IMR-90 (cell line): ENCODE measurements around the gene THOP1. TPM values are rescaled to one million over a fixed set of nuclear protein-coding genes. Genes with fewer than 3 reads are reported as not detected.

Experiments
- ATAC-seq: fragments of 200-7000 bp; cut with Tn5 transposase; 2 replicates; pipeline ENCODE4 v1.9.1; 2020; ENCODE audit warnings: low read depth, mild to moderate bottlenecking, moderate library complexity
- BruUV-seq: library from RNA; stranded (reverse); fragments of 400-500 nt; replicated peaks from 2 replicates; lab custom pipeline; 2021; lab: Mats Ljungman, UMichigan
- CTCF ChIA-PET: fragments of 300-600 bp; formaldehyde crosslinking; extraction: SDS; loops from one replicate; lab custom pipeline; 2021; ENCODE audit warnings: antibody characterized with exemption; lab: Yijun Ruan, JAX
- POLR2A ChIA-PET: fragments of 300-600 bp; sonication (Branson Sonifier 250); formaldehyde crosslinking; loops from one replicate; lab custom pipeline; 2022; ENCODE audit warnings: antibody characterized with exemption; ENCODE audit not compliant: unreplicated experiment; lab: Charles Lee
- DNase-seq: peaks from one replicate; pipeline ENCODE4 v3.0.0; 2013
- H2AFZ ChIP-seq: replicated peaks from 2 replicates; pipeline ENCODE3; 2013; ENCODE audit warnings: low read length, mild to moderate bottlenecking; ENCODE audit not compliant: poor library complexity
- H2AK5ac ChIP-seq: 2 replicates; pipeline ENCODE4 v1.6.1; 2013; ENCODE audit warnings: low read depth, low read length, inconsistent platforms
- H2AK9ac ChIP-seq: replicated peaks from 2 replicates; pipeline ENCODE3; 2013; ENCODE audit warnings: mild to moderate bottlenecking, low read depth, low read length, moderate library complexity; ENCODE audit not compliant: poor library complexity
- H2BK120ac ChIP-seq: 2 replicates; pipeline ENCODE4 v1.6.1; 2013; ENCODE audit warnings: low read depth, low read length, inconsistent platforms
- H2BK15ac ChIP-seq: 3 replicates; pipeline ENCODE4 v1.6.1; 2013; ENCODE audit warnings: low read depth, low read length, inconsistent platforms
- H2BK20ac ChIP-seq: 2 replicates; pipeline ENCODE4 v1.6.1; 2013; ENCODE audit warnings: low read depth, mild to moderate bottlenecking, inconsistent platforms, low read length, moderate library complexity
- H2BK5ac ChIP-seq: 2 replicates; pipeline ENCODE4 v1.6.1; 2013; ENCODE audit warnings: mild to moderate bottlenecking, low read depth, low read length, inconsistent platforms; ENCODE audit not compliant: poor library complexity, severe bottlenecking
- H3K14ac ChIP-seq: replicated peaks from 2 replicates; pipeline ENCODE4 v1.6.1; 2013; ENCODE audit warnings: low read depth, low read length, inconsistent platforms
- H3K18ac ChIP-seq: 2 replicates; pipeline ENCODE4 v1.6.1; 2013; ENCODE audit warnings: low read depth, low read length, control low read depth
- H3K23ac ChIP-seq: 2 replicates; pipeline ENCODE4 v1.6.1; 2013; ENCODE audit warnings: low read depth, low read length, inconsistent platforms
- H3K27ac ChIP-seq: 2 replicates; pipeline ENCODE4 v1.5.1; 2013; ENCODE audit warnings: mild to moderate bottlenecking, control low read depth, low read length; ENCODE audit not compliant: insufficient read depth
- H3K27me3 ChIP-seq: 2 replicates; pipeline ENCODE4 v1.6.1; 2013; ENCODE audit warnings: low read length; ENCODE audit not compliant: control insufficient read depth, insufficient read depth
- H3K36me3 ChIP-seq: 2 replicates; pipeline ENCODE4 v1.6.1; 2013; ENCODE audit warnings: low read length, mixed read lengths; ENCODE audit not compliant: control insufficient read depth, insufficient read depth
- H3K4ac ChIP-seq: 2 replicates; pipeline ENCODE4 v1.6.1; 2013; ENCODE audit warnings: low read depth, low read length, inconsistent platforms
- H3K4me1 ChIP-seq: 2 replicates; pipeline ENCODE4 v1.6.1; 2013; ENCODE audit warnings: low read length, mixed read lengths; ENCODE audit not compliant: control insufficient read depth, insufficient read depth
- H3K4me2 ChIP-seq: 2 replicates; pipeline ENCODE4 v1.6.1; 2013; ENCODE audit warnings: low read depth, mild to moderate bottlenecking, control low read depth, low read length, moderate library complexity
- H3K4me3 ChIP-seq: 2 replicates; pipeline ENCODE4 v1.5.1; 2013; ENCODE audit warnings: low read depth, mild to moderate bottlenecking, control low read depth, low read length, moderate library complexity; ENCODE audit not compliant: insufficient read depth
- H3K56ac ChIP-seq: 2 replicates; pipeline ENCODE4 v1.6.1; 2013; ENCODE audit warnings: low read length, inconsistent platforms; ENCODE audit not compliant: insufficient read depth; ENCODE audit errors: extremely low read depth
- H3K79me1 ChIP-seq, 2 experiments: 2 replicates each; pipeline ENCODE4 v1.6.1; 2013; ENCODE audit warnings: low read length in 2 of 2, inconsistent platforms in 1 of 2, low read depth in 1 of 2
- H3K9ac ChIP-seq: 2 replicates; pipeline ENCODE4 v1.6.1; 2013; ENCODE audit warnings: low read depth, low read length, control low read depth
- H3K9me1 ChIP-seq: 2 replicates; pipeline ENCODE4 v1.6.1; 2013; ENCODE audit warnings: low read length, inconsistent platforms; ENCODE audit not compliant: insufficient read depth
- H3K9me3 ChIP-seq: 2 replicates; pipeline ENCODE4 v1.6.1; 2013; ENCODE audit warnings: low read length; ENCODE audit not compliant: control insufficient read depth, insufficient read depth
- H4K20me1 ChIP-seq: 2 replicates; pipeline ENCODE4 v1.6.1; 2013; ENCODE audit warnings: low read length, inconsistent platforms; ENCODE audit not compliant: insufficient read depth
- H4K5ac ChIP-seq: 2 replicates; pipeline ENCODE4 v1.6.1; 2013; ENCODE audit warnings: mild to moderate bottlenecking, low read depth, low read length, control low read depth
- H4K8ac ChIP-seq, 2 experiments: 2 replicates each; pipeline ENCODE4 v1.6.1; 2013; ENCODE audit warnings: low read depth in 2 of 2, low read length in 2 of 2, control low read depth in 1 of 2, inconsistent platforms in 1 of 2
- H4K91ac ChIP-seq: 2 replicates; pipeline ENCODE4 v1.6.1; 2013; ENCODE audit warnings: low read depth, low read length, inconsistent platforms; ENCODE audit not compliant: insufficient read depth
- POLR2A ChIP-seq: IDR thresholded peaks from 2 replicates; pipeline ENCODE4 v1.6.1; 2012; ENCODE audit warnings: mild to moderate bottlenecking, low read depth, low read length
- USF2 ChIP-seq: fragments of 150-350 bp; IDR thresholded peaks from 2 replicates; pipeline ENCODE4 v1.6.1; 2017; ENCODE audit warnings: mild to moderate bottlenecking, antibody characterized with exemption, low read length, low read depth
- WGBS, 2 experiments: methylation state at CpG; one replicate each; pipeline versions ENCODE4 v1.1.5 to v1.1.7; 2013; ENCODE audit warnings: missing lambda C conversion rate in 2 of 2; ENCODE audit not compliant: insufficient read length in 1 of 2; ENCODE audit errors: extremely low coverage in 2 of 2; 5-methylcytosine and 5-hydroxymethylcytosine counted together
- dilution Hi-C: fragments of 300-500 bp; cut with HindIII; formaldehyde crosslinking; loops from one replicate; pipeline ENCODE4 v1.14.3; 2018; ENCODE audit warnings: low sequenced_read_pairs; ENCODE audit not compliant: unreplicated experiment
- in situ Hi-C: fragments of 300-500 bp; cut with MboI; formaldehyde crosslinking; loops from 3 replicates; pipeline ENCODE4 v1.14.3; 2019; ENCODE audit warnings: low sequenced_read_pairs, inconsistent platforms, mixed read lengths
- intact Hi-C: fragments of 100-400 bp; cut with micrococcal nuclease; formaldehyde crosslinking; loops from 2 replicates; pipeline ENCODE4 v1.10.0; 2022
- polyA plus RNA-seq, 3 experiments: library from polyadenylated mRNA; depleted of rRNA; stranded (reverse); fragments of >200 nt; gene quantifications; 2 replicates each; pipeline ENCODE4 v1.2.3, GENCODE V29; 2012; ENCODE audit warnings: low replicate concordance in 1 of 3
- total RNA-seq: library from RNA; depleted of rRNA; stranded (reverse); fragments of >200 nt; gene quantifications from 2 replicates; pipeline ENCODE4 v1.2.3, GENCODE V29; 2012

THOP1 gene
- total and polyA plus RNA-seq, 2 of the 4 experiments (the other 2 are of a cell fraction) = 57.5 to 91.9 TPM

- Histone ChIP-seq H2AK9ac (no peak overlapping the region), H2BK5ac (no peak overlapping the region), H2AFZ (no peak overlapping the region), H3K4me2 (no peak overlapping the region), H3K14ac (no peak overlapping the region), H4K5ac (no peak overlapping the region), H3K9ac (no peak overlapping the region), H2BK15ac (no peak overlapping the region), H3K9me3 (no peaks in the 10 kb centered on the region), H3K56ac (no peak overlapping the region), H3K27me3 (no peaks in the 10 kb centered on the region), H4K91ac (no peak overlapping the region), H2BK20ac (no peak overlapping the region), H3K36me3 (peaks cover 48% of the 10 kb centered on the region), H3K4me1 (no peaks in the 10 kb centered on the region), H2BK120ac (no peak overlapping the region), H3K27ac (no peak overlapping the region), H3K4ac (no peak overlapping the region), H3K9me1 (no peaks in the 10 kb centered on the region), H3K79me1 (peaks cover 0 to 35% of the 10 kb centered on the region in 2 experiments; a peak in 3 of 4 replicates), H4K8ac (no peak overlapping the region), H4K20me1 (peaks cover 6% of the 10 kb centered on the region; the same call in 1 of the 2 replicates), H2AK5ac (no peak overlapping the region), H3K23ac (no peak overlapping the region), H3K4me3 (no peak overlapping the region), H3K18ac (no peak overlapping the region)
- ChIA-PET CTCF (no interaction called here), POLR2A (no interaction called here)
- no peak for TF ChIP-seq USF2
- TF ChIP-seq POLR2A = no peak
- in situ Hi-C loops = no loop called here
- DNase-seq (no peak), ATAC-seq (no peak)
- dilution Hi-C loops = no loop called here
- no TSS peak for BruUV-seq
- intact Hi-C loops = no loop called here
- 99% methylated on average over 12 of the region's 41 CpGs; no CpG with 5 or more reads in 1 of the 2 experiments for WGBS, 2 experiments
Measured at GRCh38 chr19:2799273-2800020, 14.1 kb downstream of the THOP1 start.
